NB4 (cell line): ENCODE measurements around the gene PDE6B.

ENCODE experiments used
- DNase-seq: peaks from one replicate; pipeline ENCODE4 v3.0.0; 2010; ENCODE audit warnings: low read depth
- H3K4me3 ChIP-seq: one replicate; pipeline ENCODE4 v1.5.1; 2011; ENCODE audit warnings: mild to moderate bottlenecking, low read depth, low read length, moderate library complexity
- MAX ChIP-seq: IDR thresholded peaks from 2 replicates; pipeline ENCODE4 v1.6.1; 2011; ENCODE audit warnings: low read depth, low read length
- MYC ChIP-seq: IDR thresholded peaks from 2 replicates; pipeline ENCODE4 v1.6.1; 2011; ENCODE audit warnings: low read depth, low read length
- POLR2A ChIP-seq: IDR thresholded peaks from 2 replicates; pipeline ENCODE4 v1.6.1; 2011; ENCODE audit warnings: mild to moderate bottlenecking; ENCODE audit not compliant: insufficient read length; ENCODE audit errors: extremely low read depth
- TF ChIP-seq, protein P1 (sequence below): IDR thresholded peaks from one replicate; pipeline ENCODE4 v1.5.1; 2012; ENCODE audit warnings: low read depth, low read length

PDE6B gene

GRCh38 chr4:700587-701264 lies 75.4 kb downstream of the PDE6B start:
- TF ChIP-seq, protein P1, sequence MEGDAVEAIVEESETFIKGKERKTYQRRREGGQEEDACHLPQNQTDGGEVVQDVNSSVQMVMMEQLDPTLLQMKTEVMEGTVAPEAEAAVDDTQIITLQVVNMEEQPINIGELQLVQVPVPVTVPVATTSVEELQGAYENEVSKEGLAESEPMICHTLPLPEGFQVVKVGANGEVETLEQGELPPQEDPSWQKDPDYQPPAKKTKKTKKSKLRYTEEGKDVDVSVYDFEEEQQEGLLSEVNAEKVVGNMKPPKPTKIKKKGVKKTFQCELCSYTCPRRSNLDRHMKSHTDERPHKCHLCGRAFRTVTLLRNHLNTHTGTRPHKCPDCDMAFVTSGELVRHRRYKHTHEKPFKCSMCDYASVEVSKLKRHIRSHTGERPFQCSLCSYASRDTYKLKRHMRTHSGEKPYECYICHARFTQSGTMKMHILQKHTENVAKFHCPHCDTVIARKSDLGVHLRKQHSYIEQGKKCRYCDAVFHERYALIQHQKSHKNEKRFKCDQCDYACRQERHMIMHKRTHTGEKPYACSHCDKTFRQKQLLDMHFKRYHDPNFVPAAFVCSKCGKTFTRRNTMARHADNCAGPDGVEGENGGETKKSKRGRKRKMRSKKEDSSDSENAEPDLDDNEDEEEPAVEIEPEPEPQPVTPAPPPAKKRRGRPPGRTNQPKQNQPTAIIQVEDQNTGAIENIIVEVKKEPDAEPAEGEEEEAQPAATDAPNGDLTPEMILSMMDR = peak; percentile 15
- TF ChIP-seq MAX (peak; percentile 6; the same call in 1 of the 2 replicates), POLR2A (no peak)
- no peak overlapping the region for H3K4me3 ChIP-seq
- no peak for DNase-seq

DNA sequence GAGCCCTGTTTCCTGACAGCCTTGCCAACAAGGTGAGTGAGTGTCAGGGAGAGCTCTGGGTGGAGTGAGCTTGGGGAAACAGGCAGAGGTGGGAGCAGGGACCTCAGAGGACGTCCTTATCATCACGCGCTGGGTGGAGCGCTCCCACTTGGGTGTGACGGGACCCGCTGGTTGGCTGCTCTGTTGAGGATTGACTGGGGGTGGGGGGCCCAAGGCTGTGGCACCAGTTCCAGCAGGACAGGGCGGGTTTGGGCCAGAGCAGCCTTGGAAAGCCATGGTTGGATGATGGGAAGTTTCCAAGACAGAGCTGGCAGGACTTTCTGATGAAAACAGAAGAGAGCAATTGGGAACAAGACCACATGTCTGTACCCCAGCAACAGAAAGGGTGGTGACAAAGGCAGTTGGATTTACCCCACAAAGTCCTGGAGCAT lies 77.3 kb downstream of the PDE6B start:
- no peak for TF ChIP-seq MYC
- no peak for TF ChIP-seq MAX
- TF ChIP-seq, protein P1 = no peak
- no peak for TF ChIP-seq POLR2A
- no peak overlapping the region for H3K4me3 ChIP-seq
- no peak for DNase-seq

DNA sequence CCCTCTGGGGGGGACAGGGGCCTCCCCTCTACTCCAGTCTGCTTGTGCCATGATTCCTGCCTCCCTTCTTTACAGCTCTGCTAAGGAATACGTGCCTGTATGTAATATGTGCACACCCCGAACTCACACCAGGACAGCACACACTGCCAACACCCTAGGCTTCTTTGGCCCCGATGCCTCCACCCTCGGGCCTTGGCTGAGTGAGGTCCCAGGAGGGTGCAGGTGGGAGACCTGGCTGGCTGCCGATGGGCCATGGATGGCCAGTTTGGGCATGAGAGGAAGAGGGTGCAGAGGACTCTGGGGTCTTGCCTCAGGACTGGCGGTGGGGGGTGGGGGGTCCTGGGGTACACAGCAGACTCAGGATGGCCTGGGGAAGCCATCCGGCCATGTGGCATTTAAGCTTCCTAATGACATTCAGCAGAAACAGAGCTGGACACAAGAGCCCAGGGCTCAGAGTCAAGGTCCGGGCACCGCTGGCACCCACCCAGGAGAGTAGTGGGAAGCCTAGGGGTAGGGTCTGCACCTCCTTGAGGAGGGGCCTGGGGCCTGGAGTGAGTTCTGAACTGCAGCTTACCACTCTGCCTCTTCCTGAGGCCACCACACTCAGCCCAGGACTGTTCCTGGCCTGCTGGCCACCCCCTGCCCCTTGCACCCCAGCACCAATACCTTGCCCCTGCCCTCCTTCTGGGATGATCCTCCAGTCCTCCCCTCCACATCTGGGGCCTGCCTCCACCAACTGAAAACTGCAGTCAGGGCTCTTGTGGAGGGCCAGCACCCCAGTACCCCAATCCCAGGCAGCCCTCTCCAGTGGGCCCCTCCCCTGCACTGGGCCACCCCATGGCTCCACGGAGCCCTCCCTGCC lies 78.2 kb downstream of the PDE6B start:
- DNase-seq = no peak
- TF ChIP-seq POLR2A (no peak), MYC (no peak), MAX (no peak)
- TF ChIP-seq, protein P1 = no peak
- no peak overlapping the region for H3K4me3 ChIP-seq

DNA sequence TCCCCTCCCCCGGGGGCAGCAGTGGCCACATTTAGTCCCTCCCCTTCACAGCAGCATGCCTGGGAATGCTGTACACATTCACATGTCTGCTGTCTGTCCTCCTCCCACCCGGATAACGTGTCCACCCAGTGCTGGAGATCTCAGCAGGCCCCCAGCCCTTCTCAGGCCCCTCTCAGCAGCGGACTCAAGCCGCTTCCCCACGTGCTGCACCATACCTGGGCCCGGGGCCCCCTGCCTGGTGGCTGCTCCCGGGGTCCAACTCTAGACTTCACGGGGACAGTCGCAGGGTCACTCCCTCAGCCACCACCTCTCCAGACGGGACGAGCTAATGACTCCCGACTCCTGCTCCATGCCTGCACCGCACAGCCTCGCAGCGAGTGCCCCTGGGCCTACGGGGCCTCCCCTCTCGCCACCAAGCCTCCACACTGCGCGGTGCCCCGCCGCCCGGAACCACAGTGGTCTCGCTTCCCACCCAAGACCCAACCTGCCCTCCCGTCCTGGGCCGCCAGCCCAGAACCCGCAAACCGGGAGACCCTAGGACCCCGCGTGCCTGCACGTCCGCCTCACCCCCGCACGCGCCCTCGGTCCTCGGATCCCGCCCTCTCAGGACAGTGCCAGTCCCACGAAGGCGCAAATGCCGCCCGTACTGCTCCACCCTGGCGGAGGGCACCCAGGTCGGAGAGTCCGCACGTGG lies 79.0 kb downstream of the PDE6B start:
- DNase-seq = no peak
- H3K4me3 ChIP-seq = no peak overlapping the region
- TF ChIP-seq POLR2A (no peak), MAX (no peak), MYC (no peak)
- TF ChIP-seq, protein P1 = no peak

DNA sequence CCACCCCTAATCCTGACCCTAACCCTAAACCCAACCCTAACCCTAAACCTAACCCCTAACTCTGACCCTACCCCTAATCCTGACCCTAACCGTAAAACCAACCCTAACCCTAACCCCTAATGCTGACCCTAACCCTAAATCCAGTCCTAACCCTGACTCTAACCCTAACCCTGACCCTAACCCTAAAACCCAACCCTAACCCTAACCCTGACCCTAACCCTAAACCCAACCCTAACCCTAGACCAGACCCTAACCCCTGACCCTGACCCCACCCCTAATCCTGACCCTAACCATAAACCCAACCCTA lies 79.6 kb downstream of the PDE6B start:
- H3K4me3 ChIP-seq = no peak overlapping the region
- no peak for DNase-seq
- TF ChIP-seq MYC (no peak), POLR2A (no peak), MAX (no peak)
- TF ChIP-seq, protein P1 = no peak
